WTC11 (cell line): Measurements from ENCODE around the gene PKHD1. TPM values are rescaled to one million over a fixed set of nuclear protein-coding genes. Genes with fewer than 3 reads are reported as not detected.

Source experiments
- ATAC-seq: fragments of 200-7000 bp; cut with Tn5 transposase; 2 replicates; pipeline ENCODE4 v1.10.0; 2021; ENCODE audit warnings: mild to moderate bottlenecking, moderate library complexity
- CTCF ChIA-PET: fragments of 300-600 bp; sonication (Branson Sonifier 250); formaldehyde crosslinking; loops from one replicate; lab custom pipeline; 2021; ENCODE audit warnings: antibody characterized with exemption; lab: Charles Lee
- POLR2A ChIA-PET: fragments of 350-600 bp; sonication (Branson Sonifier 250); formaldehyde crosslinking; loops from one replicate; lab custom pipeline; 2021; ENCODE audit warnings: antibody characterized with exemption; lab: Charles Lee
- DNase-seq: peaks from one replicate; pipeline ENCODE4 v3.0.0; 2021; ENCODE audit warnings: low spot score
- H3K27ac Mint-ChIP-seq: 2 replicates; pipeline ENCODE4 v1.8.0; 2021; ENCODE audit warnings: mixed read lengths
- H3K27me3 Mint-ChIP-seq: 2 replicates; pipeline ENCODE4 v1.8.0; 2021; ENCODE audit warnings: low read depth, mild to moderate bottlenecking, moderate library complexity, mixed read lengths
- H3K36me3 Mint-ChIP-seq: 2 replicates; pipeline ENCODE4 v1.8.0; 2021; ENCODE audit warnings: mixed read lengths
- H3K4me1 Mint-ChIP-seq: 2 replicates; pipeline ENCODE4 v1.8.0; 2022; ENCODE audit warnings: mixed read lengths
- H3K4me3 Mint-ChIP-seq: 2 replicates; pipeline ENCODE4 v1.8.0; 2021; ENCODE audit warnings: mild to moderate bottlenecking, moderate library complexity, mixed read lengths
- H3K9me3 Mint-ChIP-seq: 2 replicates; pipeline ENCODE4 v1.8.0; 2021; ENCODE audit warnings: mixed read lengths
- AR ChIP-seq: fragments of 250-450 bp; sonication (Bioruptor Pico); IDR thresholded peaks from 2 replicates; pipeline ENCODE4 v1.9.0; 2021; ENCODE audit warnings: mild to moderate bottlenecking
- CTCF ChIP-seq: fragments of 200-600 bp; IDR thresholded peaks from 2 replicates; pipeline ENCODE4 v1.8.0; 2022; ENCODE audit warnings: antibody characterized with exemption
- ELF4 ChIP-seq: sonication (generic); formaldehyde crosslinking; IDR thresholded peaks from 2 replicates; pipeline ENCODE4 v1.8.1; 2022; ENCODE audit warnings: low read depth, mild to moderate bottlenecking, moderate library complexity, missing genetic modification reagents
- FOXP1 ChIP-seq: sonication (generic); formaldehyde crosslinking; IDR thresholded peaks from 2 replicates; pipeline ENCODE4 v1.8.0; 2022; ENCODE audit warnings: missing genetic modification reagents, mild to moderate bottlenecking, moderate library complexity, borderline replicate concordance
- FOXP4 ChIP-seq: sonication (generic); formaldehyde crosslinking; IDR thresholded peaks from 2 replicates; pipeline ENCODE4 v1.8.0; 2022; ENCODE audit warnings: mild to moderate bottlenecking, missing genetic modification reagents
- HMGA2 ChIP-seq: fragments of 250-450 bp; sonication (Bioruptor Pico); IDR thresholded peaks from 2 replicates; pipeline ENCODE4 v1.4.0; 2021; ENCODE audit warnings: mild to moderate bottlenecking, moderate library complexity
- JUN ChIP-seq: sonication (generic); formaldehyde crosslinking; IDR thresholded peaks from 2 replicates; pipeline ENCODE4 v1.8.0; 2023; ENCODE audit warnings: mild to moderate bottlenecking, missing genetic modification reagents
- MAX ChIP-seq: sonication (generic); formaldehyde crosslinking; IDR thresholded peaks from 2 replicates; pipeline ENCODE4 v1.8.0; 2022; ENCODE audit warnings: mild to moderate bottlenecking, missing genetic modification reagents
- RORB ChIP-seq: fragments of 250-450 bp; sonication (Bioruptor Pico); IDR thresholded peaks from 2 replicates; pipeline ENCODE4 v1.9.0; 2021; ENCODE audit warnings: mild to moderate bottlenecking
- STAT6 ChIP-seq: sonication (generic); formaldehyde crosslinking; conservative IDR thresholded peaks from 2 replicates; pipeline ENCODE4 v1.8.1; 2023; ENCODE audit warnings: mild to moderate bottlenecking, low read depth, missing genetic modification reagents, moderate library complexity
- USF2 ChIP-seq: sonication (generic); formaldehyde crosslinking; IDR thresholded peaks from 2 replicates; pipeline ENCODE4 v1.8.1; 2023; ENCODE audit warnings: mild to moderate bottlenecking, missing genetic modification reagents, moderate library complexity
- ZNF121 ChIP-seq: sonication (generic); formaldehyde crosslinking; IDR thresholded peaks from 2 replicates; pipeline ENCODE4 v1.8.0; 2023; ENCODE audit warnings: missing genetic modification reagents
- ZNF138 ChIP-seq: sonication (generic); formaldehyde crosslinking; conservative IDR thresholded peaks from 2 replicates; pipeline ENCODE4 v1.8.1; 2022; ENCODE audit warnings: mild to moderate bottlenecking, moderate library complexity, missing genetic modification reagents
- ZNF219 ChIP-seq: sonication (generic); formaldehyde crosslinking; IDR thresholded peaks from 2 replicates; pipeline ENCODE4 v1.8.0; 2023; ENCODE audit warnings: missing genetic modification reagents, mild to moderate bottlenecking, borderline replicate concordance
- ZNF416 ChIP-seq: fragments of 250-450 bp; sonication (Bioruptor Pico); IDR thresholded peaks from 2 replicates; pipeline ENCODE4 v1.9.0; 2021; ENCODE audit warnings: mild to moderate bottlenecking, inconsistent platforms
- ZSCAN18 ChIP-seq: fragments of 250-450 bp; sonication (Bioruptor Pico); IDR thresholded peaks from 2 replicates; pipeline ENCODE4 v2.1.2; 2022; ENCODE audit warnings: mild to moderate bottlenecking, moderate library complexity
- total RNA-seq: library from RNA; stranded (reverse); gene quantifications from 3 replicates; pipeline ENCODE4 v1.2.3, GENCODE V29; 2021

PKHD1 gene
- total RNA-seq, 1 experiment from 2014 or later, result 0.15 TPM

- H3K4me1 Mint-ChIP-seq, result peaks cover 34% of the 10 kb centered on the region
- no peaks in the 10 kb centered on the region for H3K27me3 Mint-ChIP-seq
- no peak for TF ChIP-seq ZNF219 (CRISPR knock-in tag)
- no peak for TF ChIP-seq STAT6 (CRISPR knock-in tag)
- no peak for TF ChIP-seq ZSCAN18 (CRISPR knock-in tag)
- TF ChIP-seq JUN (CRISPR knock-in tag), result no peak
- TF ChIP-seq ZNF416 (CRISPR knock-in tag), result no peak
- no peak for TF ChIP-seq AR (CRISPR knock-in tag)
- no peak for TF ChIP-seq ZNF121 (CRISPR knock-in tag)
- TF ChIP-seq ELF4 (CRISPR knock-in tag), result no peak
- no peak for TF ChIP-seq HMGA2 (CRISPR knock-in tag)
- TF ChIP-seq FOXP4 (CRISPR knock-in tag), result no peak
- no peak for TF ChIP-seq USF2 (CRISPR knock-in tag)
- TF ChIP-seq MAX (CRISPR knock-in tag), result no peak
- TF ChIP-seq RORB (CRISPR knock-in tag), result no peak
- no peak for TF ChIP-seq ZNF138 (CRISPR knock-in tag)
- no peaks in the 10 kb centered on the region for H3K36me3 Mint-ChIP-seq
- peak; percentile 60; the same call in 1 of the 2 replicates for ATAC-seq
- no peak overlapping the region for H3K4me3 Mint-ChIP-seq
- ChIA-PET POLR2A (no interaction called here), CTCF (interaction anchor here (1.2 to 1.9 kb wide), 3 partner anchors 11 to 168 kb away, joined by 3 to 13 read pairs (median 6); no protein-coding TSS in a partner anchor)
- no peak overlapping the region for H3K27ac Mint-ChIP-seq
- no peak for DNase-seq
- H3K9me3 Mint-ChIP-seq, result no peaks in the 10 kb centered on the region
These were observed 64.7 kb downstream of the PKHD1 start for GRCh38 chr6:52022675-52023074.

GRCh38 chr6:52020945-52021570 lies 66.4 kb downstream of the PKHD1 start:
- Mint-ChIP-seq H3K27me3 (no peaks in the 10 kb centered on the region), H3K4me3 (no peak overlapping the region), H3K4me1 (peaks cover 47% of the 10 kb centered on the region), H3K9me3 (no peaks in the 10 kb centered on the region), H3K36me3 (no peaks in the 10 kb centered on the region)
- no peak for ATAC-seq
- ChIA-PET CTCF (interaction anchor here (1.0 to 2.2 kb wide), 8 partner anchors 10 to 213 kb away, joined by 3 to 13 read pairs (median 5); no protein-coding TSS in a partner anchor), POLR2A (no interaction called here)
- DNase-seq, result no peak
- TF ChIP-seq CTCF, result peak; percentile 74
- no peak for TF ChIP-seq FOXP1
- TF ChIP-seq, all 79 proteins: peak for 1
- H3K27ac Mint-ChIP-seq, result no peak overlapping the region
